HEK293T (cell line): ENCODE measurements around the gene FEV.

Experiments
- CTCF ChIA-PET: fragments of 350-600 bp; formaldehyde crosslinking; extraction: SDS; loops from one replicate; lab custom pipeline; 2021; ENCODE audit warnings: antibody characterized with exemption, inconsistent platforms; lab: Yijun Ruan, JAX
- POLR2A ChIA-PET: fragments of 350-600 bp; formaldehyde crosslinking; extraction: SDS; loops from one replicate; lab custom pipeline; 2020; ENCODE audit warnings: antibody characterized with exemption, inconsistent platforms; lab: Yijun Ruan, JAX
- DNase-seq: peaks from one replicate; pipeline ENCODE4 v3.0.0; 2012; ENCODE audit warnings: mixed read lengths; ENCODE audit errors: extremely low spot score
- ARNT ChIP-seq: fragments of 450-650 bp; IDR thresholded peaks from 2 replicates; pipeline ENCODE4 v1.6.1; 2017; ENCODE audit warnings: mild to moderate bottlenecking
- BHLHE40 ChIP-seq: fragments of 450-650 bp; IDR thresholded peaks from 2 replicates; pipeline ENCODE4 v1.6.1; 2016; ENCODE audit warnings: mild to moderate bottlenecking, moderate library complexity, borderline replicate concordance
- CTBP1 ChIP-seq: fragments of 450-650 bp; IDR thresholded peaks from 2 replicates; pipeline ENCODE4 v1.6.1; 2016; ENCODE audit warnings: borderline replicate concordance
- ELF4 ChIP-seq: fragments of 450-650 bp; IDR thresholded peaks from 2 replicates; pipeline ENCODE4 v1.6.1; 2017; ENCODE audit warnings: antibody characterized with exemption
- FOXA1 ChIP-seq: fragments of 450-650 bp; IDR thresholded peaks from 2 replicates; pipeline ENCODE4 v1.6.1; 2016; ENCODE audit warnings: mild to moderate bottlenecking
- FOXK2 ChIP-seq: fragments of 450-650 bp; IDR thresholded peaks from 2 replicates; pipeline ENCODE4 v1.6.1; 2016; ENCODE audit warnings: mild to moderate bottlenecking
- FOXM1 ChIP-seq: fragments of 450-650 bp; IDR thresholded peaks from 2 replicates; pipeline ENCODE4 v1.6.1; 2017; ENCODE audit warnings: mild to moderate bottlenecking, borderline replicate concordance
- HDGF ChIP-seq: fragments of 450-650 bp; IDR thresholded peaks from 2 replicates; pipeline ENCODE4 v1.6.1; 2017; ENCODE audit warnings: antibody characterized with exemption, borderline replicate concordance
- L3MBTL2 ChIP-seq: fragments of 450-650 bp; conservative IDR thresholded peaks from 2 replicates; pipeline ENCODE4 v1.6.1; 2016; ENCODE audit warnings: mild to moderate bottlenecking
- LEF1 ChIP-seq: fragments of 450-650 bp; IDR thresholded peaks from 2 replicates; pipeline ENCODE4 v1.6.1; 2017; ENCODE audit warnings: mild to moderate bottlenecking, borderline replicate concordance
- NFRKB ChIP-seq: fragments of 450-650 bp; IDR thresholded peaks from 2 replicates; pipeline ENCODE4 v1.6.1; 2016; ENCODE audit warnings: mild to moderate bottlenecking, moderate library complexity
- SP1 ChIP-seq: fragments of 450-650 bp; IDR thresholded peaks from 2 replicates; pipeline ENCODE4 v1.6.1; 2017
- SUZ12 ChIP-seq: fragments of 450-650 bp; IDR thresholded peaks from 2 replicates; pipeline ENCODE4 v1.6.1; 2016; ENCODE audit warnings: mild to moderate bottlenecking
- TARDBP ChIP-seq: fragments of 450-650 bp; IDR thresholded peaks from 2 replicates; pipeline ENCODE4 v1.6.1; 2016
- ZNF384 ChIP-seq: fragments of 450-650 bp; IDR thresholded peaks from 2 replicates; pipeline ENCODE4 v1.6.1; 2016
- TF ChIP-seq, protein P1 (sequence below): fragments of 450-650 bp; IDR thresholded peaks from 2 replicates; pipeline ENCODE4 v1.6.1; 2016

Gene FEV

GRCh38 chr2:219002395-219003266 is 17.6 kb upstream of the FEV start:
- ChIA-PET CTCF (interaction anchor here (0.7 to 3.7 kb wide), 10 partner anchors 9 to 235 kb away, joined by 3 to 20 read pairs (median 4); no protein-coding TSS in a partner anchor), POLR2A (interaction anchor here (0.8 to 1.2 kb wide), 2 partner anchors 15 to 93 kb away, joined by 3 to 4 read pairs; no protein-coding TSS in a partner anchor)
- peak; percentile 93 for DNase-seq
- TF ChIP-seq L3MBTL2, result peak; percentile 74
- TF ChIP-seq ARNT, result no peak

DNA sequence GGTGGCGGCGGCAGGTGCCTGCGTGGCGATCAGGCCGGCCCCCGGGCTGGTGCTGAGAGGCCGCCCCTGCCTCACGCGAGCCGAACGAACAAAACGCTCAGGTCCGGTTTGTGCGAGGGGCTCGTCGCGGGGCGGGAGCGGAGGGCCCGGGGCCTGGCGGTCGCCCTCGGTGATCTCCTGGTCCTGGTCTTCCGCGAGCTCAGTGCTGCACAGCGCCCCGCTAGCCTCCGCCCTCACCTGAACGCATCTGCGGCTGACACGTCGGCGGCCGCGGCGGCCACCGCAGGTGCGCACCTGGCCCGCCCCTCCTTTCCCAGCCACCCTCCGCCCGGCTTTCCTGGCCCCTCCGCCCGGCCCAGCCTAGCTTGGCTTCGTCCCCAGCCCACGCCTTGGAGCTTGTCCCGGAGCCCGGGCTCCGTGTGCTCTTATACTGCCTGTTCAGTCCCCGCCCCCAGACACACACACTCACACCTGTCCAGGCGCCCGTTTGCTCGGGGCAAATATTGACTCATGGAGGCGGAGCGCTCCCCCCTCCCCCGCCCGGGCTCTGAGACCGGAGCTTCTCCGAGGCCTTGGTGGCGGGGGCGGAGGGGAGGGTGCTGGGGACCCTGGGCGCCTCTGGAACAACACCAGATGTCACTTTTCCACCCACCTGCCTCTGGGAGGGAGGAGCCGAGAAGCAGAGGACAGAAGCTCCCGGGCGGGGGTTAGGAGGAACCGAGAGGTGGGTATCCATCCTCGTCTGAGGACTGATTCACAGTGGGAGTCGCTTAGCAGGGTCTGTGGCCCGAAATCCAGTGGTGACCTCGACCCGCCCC is 16.8 kb upstream of the FEV start:
- ChIA-PET CTCF (interaction anchor here (1.0 to 3.7 kb wide), 9 partner anchors 9 to 236 kb away, joined by 3 to 20 read pairs (median 3); no protein-coding TSS in a partner anchor), POLR2A (interaction anchor here (1.2 kb wide), 1 partner anchor 14 kb away, joined by 4 read pairs; no protein-coding TSS in a partner anchor)
- TF ChIP-seq LEF1, result no peak
- no peak for TF ChIP-seq BHLHE40
- no peak for TF ChIP-seq FOXK2
- no peak for DNase-seq

DNA sequence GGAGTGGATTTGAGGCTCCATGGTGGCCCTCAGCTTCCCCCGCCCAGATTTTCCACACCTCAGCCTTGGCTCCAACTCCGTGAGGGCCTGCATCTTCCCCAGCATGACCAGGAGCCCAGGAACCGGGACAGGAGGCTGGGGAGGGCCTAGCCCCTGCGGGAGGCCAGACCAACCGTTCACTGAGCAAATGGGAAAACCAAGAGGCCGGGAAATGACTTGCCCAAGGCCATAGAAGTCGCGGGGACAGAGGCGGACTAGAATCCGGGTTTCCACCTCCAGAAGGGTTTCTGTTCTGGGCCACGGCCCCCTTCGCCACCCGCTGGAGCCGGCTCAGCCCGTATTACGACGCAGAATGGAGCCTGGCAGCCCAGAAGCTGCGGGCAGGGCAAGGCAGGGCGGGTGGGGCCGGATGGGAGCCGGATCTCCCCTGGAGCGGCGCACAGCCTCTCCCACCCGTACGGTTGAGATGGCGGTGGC is 16.2 kb upstream of the FEV start:
- ChIA-PET POLR2A (no interaction called here), CTCF (interaction anchor here (1.0 to 2.4 kb wide), 3 partner anchors 21 to 127 kb away, joined by 3 to 16 read pairs (median 3); no protein-coding TSS in a partner anchor)
- TF ChIP-seq FOXA1 (no peak), TARDBP (no peak), FOXK2 (no peak), ZNF384 (no peak), L3MBTL2 (no peak), LEF1 (no peak), HDGF (no peak), SP1 (no peak), ARNT (no peak), FOXM1 (no peak), CTBP1 (no peak), NFRKB (no peak), ELF4 (no peak)
- TF ChIP-seq, protein P1, sequence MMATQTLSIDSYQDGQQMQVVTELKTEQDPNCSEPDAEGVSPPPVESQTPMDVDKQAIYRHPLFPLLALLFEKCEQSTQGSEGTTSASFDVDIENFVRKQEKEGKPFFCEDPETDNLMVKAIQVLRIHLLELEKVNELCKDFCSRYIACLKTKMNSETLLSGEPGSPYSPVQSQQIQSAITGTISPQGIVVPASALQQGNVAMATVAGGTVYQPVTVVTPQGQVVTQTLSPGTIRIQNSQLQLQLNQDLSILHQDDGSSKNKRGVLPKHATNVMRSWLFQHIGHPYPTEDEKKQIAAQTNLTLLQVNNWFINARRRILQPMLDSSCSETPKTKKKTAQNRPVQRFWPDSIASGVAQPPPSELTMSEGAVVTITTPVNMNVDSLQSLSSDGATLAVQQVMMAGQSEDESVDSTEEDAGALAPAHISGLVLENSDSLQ, result no peak
- no peak for DNase-seq

DNA sequence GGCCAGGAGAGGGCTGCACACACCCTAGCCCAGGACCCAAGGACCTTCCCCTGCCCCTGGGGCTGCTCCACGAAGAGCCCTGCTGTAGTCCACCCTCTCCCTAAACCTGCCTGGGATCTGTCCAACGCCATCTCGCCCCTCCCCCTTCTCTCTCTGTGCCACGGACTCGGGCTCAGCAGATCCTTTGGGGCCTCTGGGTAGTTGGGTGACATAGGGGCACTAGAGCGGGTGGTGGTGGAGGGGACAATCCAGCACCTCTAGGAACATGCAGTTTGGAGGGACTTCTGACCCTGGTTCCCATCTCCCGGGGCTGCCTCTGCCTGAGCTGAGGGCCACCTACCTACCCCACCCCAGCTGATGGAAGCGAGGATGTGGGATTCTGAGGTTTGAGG is 15.6 kb upstream of the FEV start:
- DNase-seq, result no peak
- POLR2A ChIA-PET, result no interaction called here
- CTCF ChIA-PET, result interaction anchor here (1.0 kb wide), 1 partner anchor 21 kb away, joined by 3 read pairs; no protein-coding TSS in a partner anchor
- TF ChIP-seq ARNT, result no peak
- TF ChIP-seq NFRKB, result no peak
- no peak for TF ChIP-seq FOXM1
- TF ChIP-seq BHLHE40, result no peak
- TF ChIP-seq ZNF384, result no peak
- TF ChIP-seq LEF1, result no peak
- TF ChIP-seq TARDBP, result no peak
- no peak for TF ChIP-seq SP1
- no peak for TF ChIP-seq CTBP1
- TF ChIP-seq L3MBTL2, result no peak

DNA sequence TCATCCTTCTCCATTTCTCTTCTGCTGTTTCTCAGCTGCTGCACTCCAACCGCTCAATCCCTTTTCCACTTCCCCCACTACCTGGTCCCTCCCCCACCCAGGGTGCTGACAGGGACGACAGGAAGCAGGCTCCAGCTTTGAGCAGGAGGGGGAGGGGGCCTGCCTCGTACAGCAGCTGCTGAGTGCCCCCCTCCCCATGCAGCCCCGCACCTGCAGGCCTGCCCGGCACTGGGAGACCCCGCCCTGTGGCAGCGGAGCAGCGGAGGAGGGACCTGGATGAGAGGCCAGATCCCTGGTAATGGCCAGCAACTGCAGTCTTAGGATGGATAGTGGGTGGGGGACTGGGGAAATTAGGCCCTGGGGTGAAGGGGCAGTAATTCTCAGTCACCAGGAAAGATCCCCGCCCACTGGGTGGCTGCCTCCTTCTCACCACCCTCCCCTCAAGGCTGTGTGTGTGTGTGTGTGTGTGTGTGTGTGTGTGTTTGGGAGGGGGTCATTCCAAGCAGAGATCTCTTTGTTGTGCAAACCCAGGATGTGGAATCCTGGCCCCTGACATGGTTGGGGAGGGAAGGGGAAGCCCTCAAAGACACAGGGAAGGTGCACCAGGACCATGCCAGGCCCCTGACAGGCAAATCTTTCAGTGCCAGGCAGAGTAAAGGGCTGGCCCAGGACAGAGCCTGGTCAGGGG is 15.0 kb upstream of the FEV start:
- ChIA-PET CTCF (interaction anchor here (0.8 to 1.0 kb wide), 2 partner anchors 19 to 20 kb away, joined by 3 read pairs; no protein-coding TSS in a partner anchor), POLR2A (no interaction called here)
- TF ChIP-seq ZNF384, result no peak
- no peak for TF ChIP-seq BHLHE40
- no peak for TF ChIP-seq SP1
- no peak for TF ChIP-seq TARDBP
- no peak for TF ChIP-seq LEF1
- TF ChIP-seq, protein P1, result no peak
- no peak for TF ChIP-seq ELF4
- TF ChIP-seq FOXK2, result no peak
- TF ChIP-seq L3MBTL2, result no peak
- TF ChIP-seq ARNT, result no peak
- no peak for TF ChIP-seq SUZ12
- TF ChIP-seq FOXA1, result no peak
- TF ChIP-seq HDGF, result no peak
- DNase-seq, result no peak
